HepG2 (cell line): ENCODE results near the gene MYBPC3. TPM values are rescaled to one million over a fixed set of nuclear protein-coding genes. Genes with fewer than 3 reads are reported as not detected.

Source experiments
- ATAC-seq: fragments of 200-7000 bp; cut with Tn5 transposase; 3 replicates; pipeline ENCODE4 v1.9.1; 2020; ENCODE audit warnings: mild to moderate bottlenecking, moderate library complexity
- BruUV-seq: library from RNA; stranded (reverse); fragments of 400-500 nt; replicated peaks from 2 replicates; lab custom pipeline; 2021; lab: Mats Ljungman, UMichigan
- CTCF ChIA-PET: fragments of 300-600 bp; formaldehyde crosslinking; extraction: SDS; loops from one replicate; lab custom pipeline; 2021; ENCODE audit warnings: low total read pairs, inconsistent platforms, low intra/inter-chr PET ratio; lab: Yijun Ruan, JAX
- POLR2A ChIA-PET: fragments of 350-600 bp; sonication (Branson Sonifier 250); formaldehyde crosslinking; loops from one replicate; lab custom pipeline; 2020; ENCODE audit warnings: antibody characterized with exemption, inconsistent platforms; lab: Yijun Ruan, JAX
- DNase-seq: peaks from one replicate; pipeline ENCODE4 v3.0.0-alpha.2; 2015; ENCODE audit warnings: low spot score
- FAIRE-seq: peaks from 3 replicates; lab custom pipeline; 2011; peaks lifted over from hg19 to GRCh38; lab: Jason Lieb, UNC
- H2AFZ ChIP-seq: one replicate; pipeline ENCODE4 v1.6.1; 2011; ENCODE audit warnings: low read length, inconsistent platforms
- H3K27ac ChIP-seq: fragments of 300-600 bp; 3 replicates; pipeline ENCODE4 v1.8.0; 2011; ENCODE audit warnings: mixed run types, mild to moderate bottlenecking, mixed read lengths, low read length, inconsistent platforms; ENCODE audit not compliant: insufficient read depth; ENCODE audit errors: extremely low read length
- H3K27me3 ChIP-seq, 2 experiments: fragments of 200-600 bp in 1 of 2; 2 replicates in 1 of 2; 3 replicates in 1 of 2; pipeline versions ENCODE4 v1.6.0 to v1.8.0; 2011; ENCODE audit warnings: low read length in 2 of 2, mild to moderate bottlenecking in 2 of 2, moderate library complexity in 2 of 2, inconsistent platforms in 1 of 2; ENCODE audit not compliant: insufficient read depth in 2 of 2, control insufficient read depth in 1 of 2
- H3K36me3 ChIP-seq, 2 experiments: fragments of 200-600 bp in 1 of 2; replicated peaks in 1 of 2; 2 replicates in 1 of 2; 3 replicates in 1 of 2; pipeline versions ENCODE4 v1.5.1 to v1.8.0; 2011; ENCODE audit warnings: low read length in 2 of 2, inconsistent platforms in 1 of 2; ENCODE audit not compliant: insufficient read depth in 2 of 2, control insufficient read depth in 1 of 2
- H3K4me1 ChIP-seq: 2 replicates; pipeline ENCODE4 v1.5.1; 2012; ENCODE audit warnings: low read length, inconsistent platforms; ENCODE audit not compliant: insufficient read depth
- H3K4me2 ChIP-seq: 2 replicates; pipeline ENCODE4 v1.6.0; 2011; ENCODE audit warnings: low read depth, low read length, inconsistent platforms
- H3K4me3 ChIP-seq, 3 experiments: fragments of 200-600 bp in 1 of 3; sonication (generic), shearing (Covaris generic) in 1 of 3; replicated peaks in 1 of 3; 2 replicates each; pipeline ENCODE4 v1.5.1; 2011 to 2016; ENCODE audit warnings: low read length in 3 of 3, inconsistent platforms in 2 of 3, low read depth in 2 of 3, mild to moderate bottlenecking in 2 of 3, control low read depth in 1 of 3, mixed read lengths in 1 of 3; ENCODE audit not compliant: insufficient read depth in 1 of 3
- H3K79me2 ChIP-seq: one replicate; pipeline ENCODE4 v1.6.1; 2011; ENCODE audit warnings: low read length, inconsistent platforms; ENCODE audit not compliant: insufficient read depth
- H3K9ac ChIP-seq: 2 replicates; pipeline ENCODE4 v1.6.0; 2011; ENCODE audit warnings: mild to moderate bottlenecking, low read depth, low read length, inconsistent platforms; ENCODE audit not compliant: insufficient read depth
- H3K9me3 ChIP-seq: 2 replicates; pipeline ENCODE4 v1.5.1; 2012; ENCODE audit warnings: mild to moderate bottlenecking, low read length
- H4K20me1 ChIP-seq: 2 replicates; pipeline ENCODE4 v1.6.0; 2011; ENCODE audit warnings: inconsistent platforms, mild to moderate bottlenecking, low read length, moderate library complexity; ENCODE audit not compliant: insufficient read depth
- ATF5 ChIP-seq: sonication (generic); formaldehyde crosslinking; IDR thresholded peaks from 2 replicates; pipeline ENCODE4 v1.4.0; 2020; ENCODE audit warnings: mild to moderate bottlenecking, low read depth, missing genetic modification reagents
- CHCHD3 ChIP-seq: sonication (generic); formaldehyde crosslinking; IDR thresholded peaks from 2 replicates; pipeline ENCODE4 v1.8.0; 2022; ENCODE audit warnings: mild to moderate bottlenecking, missing genetic modification reagents, moderate library complexity
- FOSL1 ChIP-seq: sonication (generic); formaldehyde crosslinking; IDR thresholded peaks from 2 replicates; pipeline ENCODE4 v1.9.0; 2021; ENCODE audit warnings: missing genetic modification reagents, borderline replicate concordance
- IRF1 ChIP-seq: sonication (generic); formaldehyde crosslinking; IDR thresholded peaks from 2 replicates; pipeline ENCODE4 v1.4.0; 2020; ENCODE audit warnings: low read depth, mild to moderate bottlenecking, missing genetic modification reagents
- KAT7 ChIP-seq: IDR thresholded peaks from 2 replicates; pipeline ENCODE4 v1.6.1; 2018; ENCODE audit warnings: borderline replicate concordance, missing compliant biosample characterization
- MEIS1 ChIP-seq: sonication (generic); formaldehyde crosslinking; IDR thresholded peaks from 2 replicates; pipeline ENCODE4 v1.9.0; 2021; ENCODE audit warnings: mild to moderate bottlenecking, missing genetic modification reagents, moderate library complexity, borderline replicate concordance
- MEIS2 ChIP-seq: sonication (generic); formaldehyde crosslinking; IDR thresholded peaks from 2 replicates; pipeline ENCODE4 v1.9.0; 2021; ENCODE audit warnings: mild to moderate bottlenecking, missing genetic modification reagents
- MIER3 ChIP-seq: IDR thresholded peaks from 2 replicates; pipeline ENCODE4 v1.6.1; 2016; ENCODE audit warnings: missing compliant biosample characterization, borderline replicate concordance
- TBP ChIP-seq: sonication (generic); formaldehyde crosslinking; IDR thresholded peaks from 2 replicates; pipeline ENCODE4 v1.5.0; 2020; ENCODE audit warnings: missing genetic modification reagents
- TRAFD1 ChIP-seq: sonication (generic); formaldehyde crosslinking; IDR thresholded peaks from 2 replicates; pipeline ENCODE4 v1.5.1; 2020; ENCODE audit warnings: missing genetic modification reagents, mild to moderate bottlenecking, borderline replicate concordance
- ZKSCAN8 ChIP-seq: IDR thresholded peaks from 2 replicates; pipeline ENCODE4 v1.6.1; 2016; ENCODE audit warnings: borderline replicate concordance, missing genetic modification reagents, missing compliant biosample characterization
- ZNF629 ChIP-seq: sonication (generic); formaldehyde crosslinking; conservative IDR thresholded peaks from 2 replicates; pipeline ENCODE4 v1.5.0; 2020; ENCODE audit warnings: missing genetic modification reagents
- ZNF850 ChIP-seq: sonication (generic); formaldehyde crosslinking; conservative IDR thresholded peaks from 2 replicates; pipeline ENCODE4 v1.9.0; 2021; ENCODE audit warnings: mild to moderate bottlenecking, missing genetic modification reagents
- WGBS: methylation state at CpG from one replicate; pipeline ENCODE4 v1.1.6; 2017; ENCODE audit warnings: low lambda C conversion rate; 5-methylcytosine and 5-hydroxymethylcytosine counted together
- in situ Hi-C: cut with HindIII; loops from 2 replicates; pipeline ENCODE4 v1.10.0; 2017; ENCODE audit warnings: low pct_unique_long_range_greater_than_20kb; ENCODE audit not compliant: extremely low pct_ligation_motif_present
- intact Hi-C: fragments of 100-400 bp; cut with micrococcal nuclease; formaldehyde crosslinking; loops from one replicate; pipeline ENCODE4 v1.10.0; 2022; ENCODE audit not compliant: unreplicated experiment
- polyA plus RNA-seq, 8 experiments: library from polyadenylated mRNA; depleted of rRNA in 3 of 8; stranded (reverse) in 7 of 8; unstranded in 1 of 8; fragments of >200 nt; fragmentation: Illumina TruSeq in 4 of 8; extraction: Trizol in 4 of 8; gene quantifications; 2 replicates each; pipeline versions ENCODE4 v1.2.1 to v1.2.3, GENCODE V29; 2011 to 2016; ENCODE audit warnings: low read depth in 4 of 8, missing spikeins in 1 of 8, mixed read lengths in 1 of 8; ENCODE audit not compliant: insufficient read depth in 1 of 8
- total RNA-seq, 5 experiments: library from RNA; depleted of rRNA; stranded (reverse); fragments of >200 nt; fragmentation: Illumina TruSeq; extraction: Trizol; gene quantifications; 2 replicates each; pipeline ENCODE4 v1.2.3, GENCODE V29; 2016; ENCODE audit warnings: low read depth in 1 of 5

Gene MYBPC3
- total and polyA plus RNA-seq, 2 of the 13 experiments (the other 11 are each of a cell fraction or from before 2014, with no cell fraction given) = not detected

- POLR2A ChIA-PET = interaction anchor here (1.2 kb wide), 1 partner anchor 18 kb away, joined by 3 read pairs; no protein-coding TSS in a partner anchor
These were observed 37.3 kb upstream of the MYBPC3 start for GRCh38 chr11:47389577-47390421.

More at GRCh38 chr11:47389577-47390421, 37.3 kb upstream of the MYBPC3 start:
- no peak for ATAC-seq
- Histone ChIP-seq H3K79me2 (no peaks in the 10 kb centered on the region), H3K4me3 (no peak overlapping the region), H3K9me3 (no peaks in the 10 kb centered on the region), H3K27ac (no peak overlapping the region), H3K4me1 (peaks cover 52% of the 10 kb centered on the region), H4K20me1 (no peaks in the 10 kb centered on the region), H3K36me3 (no peaks in the 10 kb centered on the region), H3K27me3 (peaks cover 0 to 5% of the 10 kb centered on the region in 2 experiments; a peak in 2 of 5 replicates), H3K4me2 (no peak overlapping the region), H3K9ac (no peak overlapping the region), H2AFZ (no peak overlapping the region)
- intact Hi-C loops = no loop called here
- BruUV-seq = no TSS peak
- in situ Hi-C loops = no loop called here
- DNase-seq = no peak
- WGBS = 69% methylated on average over 17 of the region's 17 CpGs
- CTCF ChIA-PET = no interaction called here
- TF ChIP-seq ZNF629 (CRISPR knock-in tag) (peak; percentile 87), IRF1 (CRISPR knock-in tag) (no peak), FOSL1 (CRISPR knock-in tag) (no peak), ATF5 (CRISPR knock-in tag) (no peak), ZKSCAN8 (CRISPR knock-in tag) (peak; percentile 91), MEIS1 (CRISPR knock-in tag) (no peak), MEIS2 (CRISPR knock-in tag) (no peak), TBP (CRISPR knock-in tag) (no peak), KAT7 (no peak), MIER3 (CRISPR knock-in tag) (no peak), CHCHD3 (CRISPR knock-in tag) (no peak), TRAFD1 (CRISPR knock-in tag) (no peak), ZNF850 (CRISPR knock-in tag) (no peak)
- no peak for FAIRE-seq
